GM21529 (cell line): ENCODE results near the gene SLC9A8.

Source experiments
- ATAC-seq: cut with Tn5 transposase; IDR thresholded peaks from one replicate; pipeline ENCODE4 v1.9.1; 2021; ENCODE audit not compliant: unreplicated experiment

Gene SLC9A8

DNA sequence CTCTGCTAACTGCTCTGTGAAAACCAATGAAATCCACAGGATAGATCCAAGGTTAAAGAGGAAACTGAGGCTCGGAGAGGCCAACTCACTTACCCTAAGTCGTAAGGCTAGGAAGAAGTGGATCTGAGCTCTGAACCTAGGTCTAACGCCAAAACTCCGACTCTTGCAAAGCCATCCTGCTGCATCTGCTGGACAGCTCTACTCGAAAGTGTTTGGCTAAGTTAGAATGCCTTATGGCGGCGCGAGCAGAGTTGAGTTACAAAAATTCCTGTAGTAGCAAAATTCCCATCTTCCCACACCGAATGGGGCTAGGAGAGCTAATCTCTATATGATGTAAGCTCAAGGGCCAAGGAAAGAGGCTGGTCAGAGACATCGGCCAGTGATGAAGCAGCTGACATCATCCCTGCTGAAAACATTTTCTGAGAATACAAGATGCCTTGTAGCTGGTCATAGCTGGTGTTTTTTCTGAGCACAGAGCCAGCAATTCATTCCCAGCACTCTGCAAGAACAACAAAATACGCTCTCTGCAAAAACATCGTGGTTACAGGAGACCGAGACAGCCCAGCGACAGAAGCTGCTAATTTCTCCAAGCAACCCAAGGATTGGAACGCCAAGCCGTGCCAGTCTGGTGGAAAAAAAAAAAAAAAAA lies 100.9 kb downstream of the SLC9A8 start:
- ATAC-seq, result no peak

DNA sequence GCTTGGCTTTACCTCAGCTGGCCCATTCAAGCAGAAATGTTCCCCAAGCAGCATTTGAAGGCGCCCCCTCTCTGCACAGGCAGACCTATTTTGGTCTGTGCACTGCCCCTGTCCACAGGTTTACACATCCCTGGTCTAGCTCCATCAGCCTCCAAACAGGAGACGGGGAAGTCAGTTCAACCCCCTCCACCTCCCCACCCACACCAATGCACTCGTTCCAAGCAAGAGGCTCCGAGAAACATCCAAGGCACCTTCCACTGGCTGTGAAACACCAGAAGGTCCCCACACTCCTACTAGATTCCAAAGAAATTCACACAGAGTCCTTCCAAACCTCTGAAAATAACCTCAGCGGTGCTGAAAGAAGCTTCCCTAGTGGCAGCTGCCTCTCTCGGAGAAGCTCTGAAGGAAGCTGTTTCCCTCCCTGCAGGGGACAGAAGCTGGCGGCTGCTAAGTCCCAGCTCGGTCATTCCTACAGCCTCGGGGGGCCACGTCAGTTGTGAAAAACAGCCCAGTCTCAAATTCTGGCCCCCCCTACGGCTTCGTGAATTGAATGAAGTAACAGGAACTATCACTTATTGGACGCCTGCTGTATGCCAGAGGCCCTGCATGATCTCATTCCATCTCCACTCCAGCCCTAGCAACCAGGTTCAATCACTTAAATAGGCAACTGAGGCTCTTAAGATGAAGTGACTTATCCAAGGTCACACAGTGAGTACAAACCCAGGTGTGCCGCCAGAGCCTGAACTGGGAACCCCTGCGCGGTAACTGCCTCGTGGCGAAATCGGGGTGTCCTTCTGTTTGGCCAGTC lies 101.9 kb downstream of the SLC9A8 start:
- ATAC-seq, result no peak

DNA sequence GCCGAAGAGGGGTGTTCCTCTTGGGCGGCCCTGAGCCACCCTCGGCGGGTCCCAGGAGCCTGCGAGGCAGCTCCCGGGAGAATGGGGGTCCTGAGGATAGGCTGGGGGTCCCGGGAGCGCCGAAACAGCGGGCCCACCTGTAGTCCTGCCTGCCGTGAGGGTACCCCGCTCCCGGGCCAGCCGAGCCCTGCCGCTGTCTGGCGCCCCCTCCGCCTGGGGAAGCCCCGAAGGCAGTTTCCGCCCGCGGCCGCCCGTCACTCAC lies 102.4 kb downstream of the SLC9A8 start:
- ATAC-seq, result peak; percentile 11

DNA sequence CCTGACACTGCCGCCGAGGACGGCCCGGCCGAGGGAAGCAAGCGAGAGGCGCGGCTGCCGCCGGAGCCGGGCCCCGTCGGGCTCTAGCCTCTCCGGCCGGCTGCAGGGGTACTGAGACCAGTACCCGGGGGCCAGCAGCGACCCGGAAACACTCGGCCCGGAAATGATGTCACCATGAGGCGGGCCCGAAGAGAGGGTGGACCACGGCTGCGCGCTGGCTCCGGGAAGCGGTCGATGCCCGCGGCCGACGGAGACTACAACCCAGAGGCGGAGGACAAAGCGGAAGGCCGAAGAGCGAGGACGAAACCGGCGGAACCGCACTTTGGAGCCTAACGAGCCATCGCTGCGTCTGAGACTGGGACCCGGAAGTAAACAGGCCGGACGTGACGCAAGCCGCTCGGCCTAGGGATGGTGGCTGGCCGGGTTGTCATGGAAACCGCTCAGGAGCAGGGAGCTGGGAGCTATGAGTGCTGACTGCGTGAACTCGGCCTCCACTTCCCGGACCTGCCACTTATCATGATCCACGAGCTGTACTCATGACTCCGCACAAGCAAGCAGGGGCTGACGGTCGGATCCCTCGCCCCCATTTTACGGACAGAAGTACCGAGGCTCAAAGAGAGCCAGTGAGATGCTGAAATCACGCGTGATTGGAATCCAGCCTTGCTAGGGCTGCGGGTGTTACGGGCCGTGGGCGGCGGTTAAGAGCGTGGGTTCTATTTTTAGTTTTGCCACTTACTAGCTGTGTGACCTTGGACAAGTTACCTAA lies 102.9 kb downstream of the SLC9A8 start, which contains the start of gene SPATA2:
SPATA2 (minus strand) TSS at position 150 of the 766 bp plus-strand sequence. CDS start 7,039 bp downstream, outside the sequence.
- ATAC-seq, result peak; percentile 78

DNA sequence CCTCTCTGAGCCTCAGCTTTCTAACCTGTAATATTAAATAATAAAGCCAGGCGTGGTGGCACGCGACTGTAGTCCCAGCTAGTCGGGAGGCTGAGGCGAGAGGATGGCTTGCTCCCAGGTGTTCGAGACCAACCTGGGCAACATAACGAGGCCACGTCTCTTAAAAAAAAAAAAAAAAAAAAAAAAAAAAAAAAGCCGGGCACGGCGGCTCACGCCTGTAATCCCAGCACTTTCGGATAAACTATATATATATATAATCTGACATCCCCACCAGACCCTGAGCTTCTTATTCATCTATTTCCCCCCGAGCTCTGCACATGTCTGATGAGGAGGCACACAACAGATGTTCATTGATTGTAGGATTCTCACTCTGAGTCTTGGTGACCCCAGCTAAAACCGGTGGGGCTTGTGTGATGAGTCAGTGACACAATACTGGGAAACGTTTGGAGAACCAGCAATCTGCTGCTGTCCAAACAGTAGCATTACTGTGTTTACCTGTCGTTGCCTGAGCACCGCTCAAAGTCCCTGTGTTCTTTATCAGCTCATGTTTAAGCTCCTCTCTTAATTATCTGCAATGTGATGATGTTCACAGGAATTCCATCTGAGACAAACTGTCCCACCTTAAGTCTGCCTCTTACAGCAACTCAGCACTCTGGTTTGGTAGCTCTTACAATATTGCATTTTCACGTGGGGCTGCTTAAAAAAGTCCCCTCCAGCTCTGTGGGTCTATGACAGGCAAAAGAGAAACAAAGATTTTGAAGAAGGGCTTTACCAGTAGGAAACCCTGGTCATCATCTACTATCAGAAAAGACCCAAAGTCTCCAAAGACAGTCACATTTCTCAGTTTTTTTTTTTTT lies 103.7 kb downstream of the SLC9A8 start:
- ATAC-seq, result no peak

DNA sequence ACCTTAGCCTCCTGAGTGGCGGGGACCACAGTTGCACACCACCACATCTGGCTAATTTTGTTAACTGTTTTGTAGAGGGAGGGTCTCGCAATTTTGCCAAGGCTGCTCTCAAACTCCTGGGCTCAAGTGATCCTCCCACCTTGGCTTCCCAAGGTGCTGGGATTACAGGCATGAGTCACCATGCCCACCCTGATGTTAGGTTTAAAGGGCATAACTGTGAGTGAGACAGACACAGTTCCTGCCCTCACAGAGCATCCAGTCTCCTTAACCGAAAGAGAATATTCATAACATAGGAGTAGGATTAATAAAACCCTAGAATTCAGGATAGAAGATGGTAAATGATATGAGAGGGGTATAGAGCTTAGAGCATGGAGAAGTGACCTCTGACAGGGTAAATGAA lies 105.8 kb downstream of the SLC9A8 start:
- ATAC-seq, result no peak

DNA sequence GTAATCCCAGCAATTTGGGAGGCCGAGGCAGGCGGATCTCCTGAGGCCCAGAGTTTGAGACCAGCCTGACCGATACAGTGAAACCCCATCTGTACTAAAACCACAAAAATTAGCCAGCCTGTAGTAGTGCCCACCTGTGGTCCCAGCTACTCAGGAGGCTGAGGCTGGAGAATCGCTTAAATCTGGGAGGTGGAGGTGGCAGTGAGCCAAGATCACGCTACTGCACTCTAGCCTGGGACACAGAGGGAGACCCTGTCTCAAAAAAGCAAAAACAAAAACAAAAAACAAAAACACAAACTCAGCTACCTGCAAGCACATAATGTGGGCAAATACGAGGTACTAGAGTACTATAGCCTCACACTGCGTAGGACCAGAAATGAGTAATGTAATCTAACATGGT lies 106.4 kb downstream of the SLC9A8 start:
- ATAC-seq, result no peak

DNA sequence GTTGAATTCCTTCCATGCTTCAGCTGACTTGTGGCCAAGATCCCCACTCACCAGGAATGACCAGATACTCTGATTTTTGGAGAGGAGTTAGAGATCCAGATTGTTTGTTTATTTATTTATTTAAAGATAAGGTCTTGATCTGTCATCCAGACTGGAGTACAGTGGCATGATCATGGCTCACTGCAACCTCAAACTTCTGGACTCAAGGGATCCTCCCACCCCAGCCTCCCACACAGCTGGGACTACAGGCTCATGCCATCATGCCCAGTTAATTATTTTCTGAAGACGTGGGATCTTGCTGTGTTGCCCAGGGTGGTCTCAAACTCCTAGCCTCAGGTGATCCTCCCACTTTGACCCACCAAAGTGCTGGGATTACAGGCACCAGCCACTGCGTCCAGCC lies 106.8 kb downstream of the SLC9A8 start:
- no peak for ATAC-seq

DNA sequence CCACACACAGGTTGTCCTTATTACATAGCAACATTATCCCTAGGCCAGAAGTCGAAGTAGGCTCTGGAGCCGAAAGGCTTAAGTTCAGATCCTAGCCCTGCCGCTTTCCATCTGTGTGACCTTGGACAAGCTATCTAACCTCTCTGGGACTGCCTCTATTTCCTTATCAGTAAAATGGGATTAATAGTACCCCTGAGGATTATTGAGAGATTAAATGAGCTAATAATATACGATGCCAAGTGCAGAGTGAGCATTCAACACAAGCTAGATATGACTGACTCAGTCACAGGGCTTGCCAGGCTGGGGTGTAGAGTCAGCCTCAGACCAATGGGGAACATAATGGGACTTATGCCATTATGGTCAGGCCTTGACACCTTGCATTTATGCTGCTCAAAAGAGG lies 111.6 kb downstream of the SLC9A8 start:
- no peak for ATAC-seq

DNA sequence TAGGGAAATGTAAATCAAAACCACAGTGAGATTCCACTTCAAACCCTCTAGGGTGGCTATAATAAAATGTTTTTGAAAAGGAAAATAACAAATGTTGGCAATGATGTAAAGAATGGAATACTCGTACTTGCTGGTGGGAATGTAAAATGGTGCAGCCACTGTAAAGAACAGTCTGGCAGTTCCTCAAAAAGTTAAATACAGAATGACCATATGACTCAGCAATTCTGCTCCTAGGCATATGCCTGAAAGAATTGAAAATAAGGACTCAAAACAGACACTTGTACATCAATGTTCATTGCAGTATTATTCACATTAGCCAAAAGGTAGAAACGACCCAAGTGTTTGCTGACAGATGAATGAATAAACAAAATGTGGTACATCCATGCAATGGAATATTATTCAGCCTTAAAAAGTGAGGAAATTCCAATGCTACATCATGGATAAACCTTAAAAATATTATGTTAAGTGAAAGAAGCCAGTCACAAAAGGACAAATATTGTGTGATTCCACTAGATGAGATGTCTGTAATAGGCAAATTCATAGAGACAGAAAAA lies 113.3 kb downstream of the SLC9A8 start:
- no peak for ATAC-seq

DNA sequence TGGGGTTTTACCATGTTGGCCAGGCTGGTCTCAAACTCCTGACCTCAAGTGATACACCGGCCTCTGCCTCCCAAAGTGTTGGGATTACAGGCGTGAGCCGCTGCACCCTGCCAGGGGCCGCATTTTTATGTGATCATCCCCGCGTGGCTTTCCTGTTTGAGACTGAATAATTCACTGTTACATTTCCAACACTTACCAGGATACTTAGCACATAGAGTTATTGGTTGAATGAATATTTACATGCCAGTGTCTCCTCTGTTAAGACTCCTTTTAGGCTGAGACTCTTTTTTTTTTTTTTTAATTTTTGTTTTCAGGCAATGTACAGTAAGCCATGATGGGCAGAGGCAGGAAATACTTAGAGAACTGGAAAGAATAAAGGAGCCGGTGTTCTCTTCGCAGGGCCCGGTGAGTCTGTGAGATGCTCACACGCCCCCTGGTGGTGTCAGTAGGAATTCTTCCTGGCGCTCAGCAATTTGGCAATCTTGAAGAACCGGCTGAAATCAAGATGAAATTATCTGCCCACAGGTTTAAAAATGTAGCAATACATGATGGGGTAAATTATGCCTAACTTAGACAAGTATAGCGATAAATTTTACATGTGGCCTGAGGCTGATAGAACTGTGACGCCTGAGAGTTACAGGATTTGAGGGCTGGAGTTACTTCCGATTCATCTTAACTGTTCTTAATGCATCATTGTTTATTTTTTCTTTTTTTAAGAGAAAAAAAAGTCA lies 115.9 kb downstream of the SLC9A8 start:
- no peak for ATAC-seq

DNA sequence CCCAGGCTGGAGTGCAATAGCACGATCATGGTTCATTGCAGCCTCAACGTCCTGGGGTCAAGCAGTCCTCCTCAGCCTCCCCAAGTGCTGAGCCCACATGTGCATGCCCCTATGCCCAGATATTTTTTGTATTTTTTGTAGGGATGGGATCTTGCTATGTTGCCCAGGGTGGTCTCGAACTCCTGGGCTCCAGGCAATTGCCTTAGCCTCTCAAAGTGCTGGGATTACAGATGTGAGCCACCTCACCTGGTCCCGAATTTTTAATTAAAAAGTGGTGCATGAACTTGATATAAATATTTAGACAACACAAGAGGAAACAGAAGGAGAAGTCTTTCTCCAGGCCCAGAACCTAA lies 116.5 kb downstream of the SLC9A8 start:
- no peak for ATAC-seq

DNA sequence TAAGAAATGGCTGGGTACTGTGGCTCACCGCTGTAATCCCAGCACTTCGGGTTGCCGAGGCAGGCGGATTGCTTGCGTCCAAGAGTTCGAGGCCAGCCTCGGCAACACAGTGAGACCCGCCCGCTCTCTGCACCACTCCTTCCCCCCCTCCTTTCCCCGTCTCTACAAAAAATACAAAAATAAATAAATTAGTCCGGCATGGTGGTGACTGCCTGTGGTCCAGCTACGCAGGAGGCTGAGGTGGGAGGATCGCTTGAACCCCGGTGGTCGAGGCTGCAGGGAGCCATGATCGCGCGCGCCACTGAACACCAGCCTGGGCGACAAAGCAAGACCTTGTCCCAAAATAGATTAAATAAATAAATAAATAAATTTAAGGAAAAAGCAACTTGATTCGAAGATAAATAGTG lies 123.1 kb downstream of the SLC9A8 start:
- peak; percentile 6 for ATAC-seq

DNA sequence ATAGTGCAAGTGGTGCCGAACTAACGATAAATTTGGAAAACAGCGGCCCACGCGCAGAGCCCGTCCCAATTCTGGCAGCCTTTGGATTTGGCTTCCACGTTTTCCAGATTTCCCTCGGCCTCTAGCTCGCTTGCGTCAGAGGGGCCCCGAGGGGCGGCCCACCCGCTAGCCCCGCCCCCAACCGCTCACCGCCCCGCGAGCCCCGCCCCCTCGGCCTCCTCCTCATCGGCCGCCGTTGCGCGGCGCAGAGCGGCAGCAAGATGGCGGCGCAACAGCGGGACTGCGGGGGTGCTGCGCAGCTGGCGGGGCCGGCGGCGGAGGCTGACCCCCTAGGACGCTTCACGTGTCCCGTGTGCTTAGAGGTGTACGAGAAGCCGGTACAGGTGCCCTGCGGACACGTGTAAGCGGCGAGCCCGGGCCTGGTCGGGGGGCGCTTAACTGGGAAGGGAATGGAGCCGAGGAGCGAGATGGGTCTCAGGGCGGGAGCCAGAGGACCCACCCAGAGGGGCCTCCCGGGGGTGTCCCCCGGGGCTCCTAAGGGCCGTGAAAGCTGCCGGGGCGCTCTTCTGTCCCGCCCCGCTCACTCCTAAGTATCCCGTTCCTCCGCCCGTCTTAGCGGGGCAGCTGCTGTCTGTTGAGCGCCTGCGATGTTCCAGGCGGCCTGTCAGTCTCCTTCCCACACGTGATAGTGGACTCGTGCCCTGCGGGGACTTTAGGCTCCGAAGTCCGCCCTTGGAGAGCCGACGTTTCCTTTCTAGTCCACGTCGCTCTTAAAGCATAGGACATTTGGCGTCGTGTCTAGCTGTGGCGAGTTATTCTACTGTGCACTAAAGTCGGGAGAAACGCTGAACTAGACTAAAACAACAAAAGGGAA lies 123.8 kb downstream of the SLC9A8 start, which contains the start of gene RNF114:
RNF114 (plus strand) TSS at position 245 of the 874 bp plus-strand sequence; CDS start at position 261, 16 bp downstream.
- ATAC-seq, result peak; percentile 66

DNA sequence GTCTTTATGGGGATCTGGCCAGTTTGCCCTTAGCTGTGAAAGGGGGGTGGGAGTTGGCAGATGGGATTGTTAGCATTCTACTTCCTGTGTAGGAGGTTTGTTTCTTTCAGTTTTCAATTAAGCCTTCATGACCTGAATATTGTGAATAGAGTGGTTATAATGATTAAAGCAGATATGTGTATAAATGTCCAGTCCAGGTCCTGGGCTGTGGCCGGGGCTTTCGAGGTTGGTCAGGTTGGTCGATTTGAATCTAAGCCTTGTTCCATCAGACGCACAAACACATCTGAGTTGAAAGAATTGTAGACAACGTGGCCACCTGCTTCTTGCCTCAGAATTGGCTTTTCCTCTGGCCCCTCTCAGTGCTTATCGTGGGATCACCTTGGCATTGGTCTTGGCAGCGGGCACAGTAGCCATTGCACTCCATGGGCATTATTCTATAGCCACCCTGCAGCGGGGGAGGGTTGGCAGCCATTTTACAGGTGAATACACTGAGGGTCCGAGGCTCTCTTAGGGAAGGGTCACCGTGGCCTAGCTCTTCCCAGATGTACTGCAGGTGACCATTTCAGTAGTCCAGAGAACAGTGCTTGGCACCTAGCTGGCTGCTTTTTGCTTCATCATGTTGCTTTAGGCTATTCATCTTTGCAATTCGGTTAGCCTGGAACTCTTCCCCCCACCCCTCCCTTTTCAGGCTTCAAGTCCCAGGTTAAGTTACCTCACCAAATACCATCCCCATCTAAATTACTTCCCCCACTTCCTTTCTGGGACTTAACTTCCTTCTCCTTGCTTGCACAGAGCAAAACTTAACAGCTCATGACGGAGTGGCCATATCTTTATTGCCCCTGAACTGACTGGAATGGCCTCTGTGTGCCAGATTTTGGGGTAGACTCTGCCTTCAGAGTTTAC lies 124.7 kb downstream of the SLC9A8 start:
- ATAC-seq, result no peak

DNA sequence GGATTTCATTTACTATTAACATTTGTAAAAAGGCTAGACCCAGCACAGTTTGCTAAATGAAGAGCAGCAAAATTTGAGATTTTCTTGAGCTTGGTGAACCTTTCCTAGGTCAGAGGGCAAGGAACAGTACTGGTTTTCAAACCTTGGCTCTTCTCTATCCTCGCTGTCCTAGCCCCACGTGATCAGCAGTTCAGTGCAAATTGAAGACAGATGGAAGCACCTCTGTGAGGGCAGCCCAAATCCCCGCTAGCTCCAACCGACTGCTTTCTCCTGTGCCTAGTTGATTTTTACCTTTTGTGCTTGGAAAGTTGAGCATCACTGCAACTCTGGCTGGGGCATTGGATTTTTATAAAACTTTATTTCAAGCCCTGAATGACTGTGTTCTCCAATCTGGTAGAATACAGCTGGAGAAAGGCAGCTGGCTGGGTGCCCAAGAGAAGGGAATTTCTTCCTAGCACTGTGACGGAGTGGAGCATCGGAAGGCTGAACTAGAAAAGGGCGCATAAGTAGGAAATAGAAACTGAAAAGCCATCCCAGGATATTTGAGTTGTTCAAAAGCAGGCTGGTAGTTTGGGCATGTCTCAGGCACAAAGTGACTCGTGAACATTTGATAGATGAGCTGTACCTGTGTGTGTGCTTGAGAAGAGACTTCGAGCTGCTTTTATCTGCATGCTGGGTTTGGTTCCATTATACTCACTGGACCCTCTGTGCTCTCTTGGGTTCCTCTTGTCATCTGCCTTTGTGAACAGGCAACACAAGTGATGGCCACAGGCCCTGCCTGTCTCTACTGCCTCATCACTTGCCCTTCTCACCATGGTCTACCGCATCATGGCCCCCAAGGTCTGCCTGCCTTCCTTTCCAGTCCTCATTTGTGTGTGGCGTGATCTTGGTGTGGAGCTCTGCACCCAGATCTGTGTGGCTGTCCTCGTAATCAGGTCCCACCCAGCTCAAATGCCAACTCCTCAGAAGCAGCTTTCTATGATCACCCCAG lies 125.8 kb downstream of the SLC9A8 start:
- no peak for ATAC-seq

DNA sequence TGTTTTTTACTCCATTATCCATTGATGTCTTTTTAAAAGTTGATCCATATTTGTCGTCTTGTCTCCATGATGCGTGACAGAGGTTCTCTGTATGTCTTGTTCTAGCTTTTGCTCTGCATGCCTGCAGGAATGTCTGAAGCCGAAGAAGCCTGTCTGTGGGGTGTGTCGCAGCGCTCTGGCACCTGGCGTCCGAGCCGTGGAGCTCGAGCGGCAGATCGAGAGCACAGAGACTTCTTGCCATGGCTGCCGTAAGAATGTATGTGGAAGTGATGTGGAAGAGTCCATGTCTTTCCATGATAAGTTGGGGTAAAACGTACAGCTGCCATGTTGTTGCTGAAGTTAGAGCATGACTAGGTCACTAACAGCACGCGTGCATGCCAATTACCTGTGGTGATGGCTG lies 128.8 kb downstream of the SLC9A8 start:
- no peak for ATAC-seq
